ENCODE measurements around the gene CTNNA3.

The CTNNA3 gene

DNA sequence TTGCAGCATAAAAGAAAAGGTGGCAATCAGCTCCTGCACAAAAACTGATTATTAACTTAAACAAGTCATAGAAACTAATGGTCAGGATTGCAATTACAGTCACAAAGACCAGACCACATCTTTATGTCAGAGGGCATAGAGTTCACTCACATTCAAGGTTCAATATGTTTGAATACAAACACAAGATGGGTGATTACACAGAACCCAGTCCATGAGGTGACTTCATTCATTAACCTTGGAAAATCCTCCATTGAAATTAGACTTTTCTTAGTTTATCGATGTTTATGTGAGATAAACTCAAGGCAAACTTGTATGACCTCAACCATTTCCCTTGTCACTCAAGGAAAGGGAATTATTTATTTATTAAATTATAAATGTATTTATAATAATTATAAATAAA, 1158.8 kb downstream of the CTNNA3 start:
- TF ChIP-seq EZH2phosphoT487 (IDR thresholded peaks at IDR 0.05; ENCODE audit: borderline replicate concordance, low read length): no peak
- TF ChIP-seq, protein P1, sequence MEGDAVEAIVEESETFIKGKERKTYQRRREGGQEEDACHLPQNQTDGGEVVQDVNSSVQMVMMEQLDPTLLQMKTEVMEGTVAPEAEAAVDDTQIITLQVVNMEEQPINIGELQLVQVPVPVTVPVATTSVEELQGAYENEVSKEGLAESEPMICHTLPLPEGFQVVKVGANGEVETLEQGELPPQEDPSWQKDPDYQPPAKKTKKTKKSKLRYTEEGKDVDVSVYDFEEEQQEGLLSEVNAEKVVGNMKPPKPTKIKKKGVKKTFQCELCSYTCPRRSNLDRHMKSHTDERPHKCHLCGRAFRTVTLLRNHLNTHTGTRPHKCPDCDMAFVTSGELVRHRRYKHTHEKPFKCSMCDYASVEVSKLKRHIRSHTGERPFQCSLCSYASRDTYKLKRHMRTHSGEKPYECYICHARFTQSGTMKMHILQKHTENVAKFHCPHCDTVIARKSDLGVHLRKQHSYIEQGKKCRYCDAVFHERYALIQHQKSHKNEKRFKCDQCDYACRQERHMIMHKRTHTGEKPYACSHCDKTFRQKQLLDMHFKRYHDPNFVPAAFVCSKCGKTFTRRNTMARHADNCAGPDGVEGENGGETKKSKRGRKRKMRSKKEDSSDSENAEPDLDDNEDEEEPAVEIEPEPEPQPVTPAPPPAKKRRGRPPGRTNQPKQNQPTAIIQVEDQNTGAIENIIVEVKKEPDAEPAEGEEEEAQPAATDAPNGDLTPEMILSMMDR (IDR thresholded peaks at IDR 0.05; ENCODE audit: low read depth, low read length, poor library complexity, severe bottlenecking): no peak
- H3K79me2 ChIP-seq (ENCODE audit: control insufficient read depth, low read length): no peaks in the 10 kb centered on the region
- no peaks in the 10 kb centered on the region for H4K20me1 ChIP-seq (ENCODE audit: control insufficient read depth, insufficient read depth, low read depth, low read length)
- H3K9me3 ChIP-seq (ENCODE audit: control insufficient read depth, insufficient read depth, low read length): no peaks in the 10 kb centered on the region
- H3K36me3 ChIP-seq (ENCODE audit: control insufficient read depth, low read length): no peaks in the 10 kb centered on the region
- H3K27me3 ChIP-seq (ENCODE audit: control insufficient read depth, low read length): no peaks in the 10 kb centered on the region
- no peaks in the 10 kb centered on the region for H3F3A ChIP-seq (ENCODE audit: control insufficient read depth, insufficient read depth)
- no peaks in the 10 kb centered on the region for H3K4me1 ChIP-seq (ENCODE audit: control insufficient read depth, low read length)
- H3K4me3 ChIP-seq (ENCODE audit: low read length): no peak overlapping the region
- no peak overlapping the region for H3K27ac ChIP-seq (ENCODE audit: low read depth, low read length)
- H3K4me2 ChIP-seq (ENCODE audit: low read length): no peak overlapping the region
- no peaks in the 10 kb centered on the region for H3K9me2 ChIP-seq (replicated peaks; ENCODE audit: control insufficient read depth, low read length)

DNA sequence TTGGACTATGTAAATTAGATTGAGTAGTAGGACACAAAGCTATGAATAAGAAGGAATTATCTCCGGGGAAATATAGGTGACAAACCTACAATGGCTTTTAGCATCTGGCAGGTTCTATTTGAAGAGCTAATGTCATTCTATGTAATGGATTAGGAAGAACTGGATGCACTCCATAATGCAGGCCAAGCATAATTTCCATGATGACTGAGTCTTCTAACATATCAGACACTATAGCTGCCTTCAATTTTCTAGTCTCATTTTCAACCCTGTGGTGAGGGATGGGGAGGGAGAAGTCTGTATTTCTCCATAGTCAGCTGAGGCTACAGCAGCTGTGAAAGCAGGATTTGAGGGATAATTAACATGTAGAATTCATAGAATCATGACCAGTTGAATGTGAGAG, 1160.6 kb downstream of the CTNNA3 start:
- Histone ChIP-seq H3K9me3 (ENCODE audit: control insufficient read depth, insufficient read depth, low read length) (no peaks in the 10 kb centered on the region), H3F3A (ENCODE audit: control insufficient read depth, insufficient read depth) (no peaks in the 10 kb centered on the region), H3K79me2 (ENCODE audit: control insufficient read depth, low read length) (no peaks in the 10 kb centered on the region), H3K4me2 (ENCODE audit: low read length) (no peak overlapping the region), H3K36me3 (ENCODE audit: control insufficient read depth, low read length) (no peaks in the 10 kb centered on the region), H3K4me1 (ENCODE audit: control insufficient read depth, low read length) (no peaks in the 10 kb centered on the region), H3K4me3 (ENCODE audit: low read length) (no peak overlapping the region), H3K9me2 (replicated peaks; ENCODE audit: control insufficient read depth, low read length) (no peaks in the 10 kb centered on the region), H3K27me3 (ENCODE audit: control insufficient read depth, low read length) (no peaks in the 10 kb centered on the region), H3K27ac (ENCODE audit: low read depth, low read length) (no peak overlapping the region), H4K20me1 (ENCODE audit: control insufficient read depth, insufficient read depth, low read depth, low read length) (no peaks in the 10 kb centered on the region)
- TF ChIP-seq, protein P1 (IDR thresholded peaks at IDR 0.05; ENCODE audit: low read depth, low read length, poor library complexity, severe bottlenecking): no peak
- no peak for TF ChIP-seq EZH2phosphoT487 (IDR thresholded peaks at IDR 0.05; ENCODE audit: borderline replicate concordance, low read length)

DNA sequence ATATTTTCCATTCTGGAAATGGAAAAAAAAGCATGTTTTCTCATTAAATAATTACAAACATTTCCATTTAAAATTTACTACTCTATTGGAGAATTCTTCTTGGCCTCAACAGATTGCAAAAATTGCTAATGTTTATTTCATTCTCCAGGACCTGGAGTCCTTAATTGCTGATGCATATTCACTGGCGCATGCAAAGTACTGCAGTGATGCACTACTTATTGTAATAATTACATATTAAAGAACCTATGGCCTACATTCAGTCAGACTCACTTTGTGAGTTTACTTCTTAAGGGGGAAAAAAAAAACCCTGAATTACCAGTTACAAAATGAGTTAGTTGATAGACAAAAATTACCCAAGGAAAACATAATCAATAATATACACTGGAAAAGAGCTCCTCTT, 1161.1 kb downstream of the CTNNA3 start:
- TF ChIP-seq, protein P1 (IDR thresholded peaks at IDR 0.05; ENCODE audit: low read depth, low read length, poor library complexity, severe bottlenecking): no peak
- TF ChIP-seq EZH2phosphoT487 (IDR thresholded peaks at IDR 0.05; ENCODE audit: borderline replicate concordance, low read length): no peak
- H4K20me1 ChIP-seq (ENCODE audit: control insufficient read depth, insufficient read depth, low read depth, low read length): no peaks in the 10 kb centered on the region
- no peak overlapping the region for H3K4me2 ChIP-seq (ENCODE audit: low read length)
- H3K4me3 ChIP-seq (ENCODE audit: low read length): no peak overlapping the region
- no peak overlapping the region for H3K27ac ChIP-seq (ENCODE audit: low read depth, low read length)
- no peaks in the 10 kb centered on the region for H3K79me2 ChIP-seq (ENCODE audit: control insufficient read depth, low read length)
- no peaks in the 10 kb centered on the region for H3K36me3 ChIP-seq (ENCODE audit: control insufficient read depth, low read length)
- H3K4me1 ChIP-seq (ENCODE audit: control insufficient read depth, low read length): no peaks in the 10 kb centered on the region
- H3K9me3 ChIP-seq (ENCODE audit: control insufficient read depth, insufficient read depth, low read length): no peaks in the 10 kb centered on the region
- H3K9me2 ChIP-seq (replicated peaks; ENCODE audit: control insufficient read depth, low read length): no peaks in the 10 kb centered on the region
- H3K27me3 ChIP-seq (ENCODE audit: control insufficient read depth, low read length): no peaks in the 10 kb centered on the region
- H3F3A ChIP-seq (ENCODE audit: control insufficient read depth, insufficient read depth): no peaks in the 10 kb centered on the region

DNA sequence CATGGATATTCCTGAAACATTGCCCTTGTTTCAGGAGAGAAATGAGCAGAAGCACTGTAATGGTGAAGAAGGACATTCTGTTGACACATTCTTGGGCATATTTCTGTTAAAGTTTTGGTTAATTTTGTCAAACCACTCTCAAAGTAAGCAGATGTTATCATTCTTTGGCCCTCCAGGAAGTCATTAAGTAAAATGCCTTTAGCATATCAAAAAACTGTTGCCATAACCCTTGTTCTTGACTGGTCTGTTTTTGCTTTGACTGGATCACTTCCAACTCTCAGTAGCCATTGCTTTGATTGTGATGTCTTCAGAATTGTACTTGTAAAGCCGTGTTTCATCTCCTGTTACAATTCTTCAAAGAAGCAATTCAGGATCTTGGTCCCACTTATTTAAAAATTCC, 1174.5 kb downstream of the CTNNA3 start:
- Histone ChIP-seq H3K27ac (ENCODE audit: low read depth, low read length) (no peak overlapping the region), H4K20me1 (ENCODE audit: control insufficient read depth, insufficient read depth, low read depth, low read length) (no peaks in the 10 kb centered on the region), H3K9me3 (ENCODE audit: control insufficient read depth, insufficient read depth, low read length) (no peaks in the 10 kb centered on the region), H3K36me3 (ENCODE audit: control insufficient read depth, low read length) (no peaks in the 10 kb centered on the region), H3K4me2 (ENCODE audit: low read length) (no peak overlapping the region), H3F3A (ENCODE audit: control insufficient read depth, insufficient read depth) (no peaks in the 10 kb centered on the region), H3K27me3 (ENCODE audit: control insufficient read depth, low read length) (no peaks in the 10 kb centered on the region), H3K9me2 (replicated peaks; ENCODE audit: control insufficient read depth, low read length) (no peaks in the 10 kb centered on the region), H3K4me3 (ENCODE audit: low read length) (no peak overlapping the region), H3K4me1 (ENCODE audit: control insufficient read depth, low read length) (no peaks in the 10 kb centered on the region), H3K79me2 (ENCODE audit: control insufficient read depth, low read length) (no peaks in the 10 kb centered on the region)
- TF ChIP-seq EZH2phosphoT487 (IDR thresholded peaks at IDR 0.05; ENCODE audit: borderline replicate concordance, low read length): no peak
- TF ChIP-seq, protein P1 (IDR thresholded peaks at IDR 0.05; ENCODE audit: low read depth, low read length, poor library complexity, severe bottlenecking): no peak

All from DOHH2 (cell line).